Measurements from ENCODE around the gene RBM15.

The RBM15 gene

DNA sequence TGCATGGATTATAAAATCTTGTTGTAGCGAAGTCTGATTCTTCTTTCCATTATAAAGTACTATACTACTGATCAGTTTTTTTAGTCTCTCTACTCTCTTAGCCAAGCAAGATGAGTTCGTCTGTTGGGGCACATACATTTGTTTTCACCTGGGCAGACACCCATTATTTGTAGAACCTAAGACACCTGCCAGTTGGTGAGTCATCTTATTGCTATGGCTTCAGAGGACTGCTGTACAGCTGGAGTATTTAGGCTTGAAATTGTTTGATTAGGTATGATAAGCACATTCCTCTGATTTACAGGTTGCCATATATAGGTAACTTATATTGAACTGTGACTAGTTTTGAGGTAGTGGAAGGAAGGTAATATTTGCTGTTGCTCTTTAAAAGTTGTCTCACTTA is 17.2 kb downstream of the RBM15 start:
- no peak overlapping the region for H3K4me3 ChIP-seq (ENCODE audit: low read depth, low read length)
- no peak for DNase-seq (ENCODE audit: low read depth)
- TF ChIP-seq, protein P1, sequence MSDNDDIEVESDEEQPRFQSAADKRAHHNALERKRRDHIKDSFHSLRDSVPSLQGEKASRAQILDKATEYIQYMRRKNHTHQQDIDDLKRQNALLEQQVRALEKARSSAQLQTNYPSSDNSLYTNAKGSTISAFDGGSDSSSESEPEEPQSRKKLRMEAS (IDR thresholded peaks at IDR 0.05; ENCODE audit: low read depth, low read length): no peak
- TF ChIP-seq, protein P2, sequence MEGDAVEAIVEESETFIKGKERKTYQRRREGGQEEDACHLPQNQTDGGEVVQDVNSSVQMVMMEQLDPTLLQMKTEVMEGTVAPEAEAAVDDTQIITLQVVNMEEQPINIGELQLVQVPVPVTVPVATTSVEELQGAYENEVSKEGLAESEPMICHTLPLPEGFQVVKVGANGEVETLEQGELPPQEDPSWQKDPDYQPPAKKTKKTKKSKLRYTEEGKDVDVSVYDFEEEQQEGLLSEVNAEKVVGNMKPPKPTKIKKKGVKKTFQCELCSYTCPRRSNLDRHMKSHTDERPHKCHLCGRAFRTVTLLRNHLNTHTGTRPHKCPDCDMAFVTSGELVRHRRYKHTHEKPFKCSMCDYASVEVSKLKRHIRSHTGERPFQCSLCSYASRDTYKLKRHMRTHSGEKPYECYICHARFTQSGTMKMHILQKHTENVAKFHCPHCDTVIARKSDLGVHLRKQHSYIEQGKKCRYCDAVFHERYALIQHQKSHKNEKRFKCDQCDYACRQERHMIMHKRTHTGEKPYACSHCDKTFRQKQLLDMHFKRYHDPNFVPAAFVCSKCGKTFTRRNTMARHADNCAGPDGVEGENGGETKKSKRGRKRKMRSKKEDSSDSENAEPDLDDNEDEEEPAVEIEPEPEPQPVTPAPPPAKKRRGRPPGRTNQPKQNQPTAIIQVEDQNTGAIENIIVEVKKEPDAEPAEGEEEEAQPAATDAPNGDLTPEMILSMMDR (IDR thresholded peaks at IDR 0.05; ENCODE audit: low read depth, low read length): no peak
- TF ChIP-seq POLR2A (IDR thresholded peaks at IDR 0.05; ENCODE audit: extremely low read depth, insufficient read length) (no peak), MYC (IDR thresholded peaks at IDR 0.05; ENCODE audit: low read depth, low read length) (no peak)

DNA sequence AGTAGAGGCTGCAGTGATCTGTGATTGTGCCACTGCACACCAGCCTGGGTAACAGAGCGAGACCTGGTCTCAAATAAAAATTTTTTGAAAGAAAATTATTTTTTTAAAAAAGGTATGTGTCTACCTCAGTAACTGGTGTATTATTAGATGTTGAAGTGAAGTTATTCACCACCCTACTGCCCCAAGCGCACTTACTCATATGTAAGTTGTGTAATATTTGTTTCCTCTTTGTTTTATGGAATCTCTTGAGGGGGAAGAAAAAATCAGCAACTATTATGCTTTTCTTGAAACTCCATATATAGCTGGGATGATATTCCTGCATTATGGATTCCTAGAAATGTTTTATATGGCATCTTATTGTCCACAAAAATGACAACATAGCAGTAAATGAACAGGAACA is 21.3 kb downstream of the RBM15 start:
- DNase-seq (ENCODE audit: low read depth): no peak
- H3K4me3 ChIP-seq (ENCODE audit: low read depth, low read length): no peak overlapping the region
- TF ChIP-seq, protein P1 (IDR thresholded peaks at IDR 0.05; ENCODE audit: low read depth, low read length): no peak
- no peak for TF ChIP-seq POLR2A (IDR thresholded peaks at IDR 0.05; ENCODE audit: extremely low read depth, insufficient read length)
- TF ChIP-seq MYC (IDR thresholded peaks at IDR 0.05; ENCODE audit: low read depth, low read length): no peak
- TF ChIP-seq, protein P2 (IDR thresholded peaks at IDR 0.05; ENCODE audit: low read depth, low read length): no peak

DNA sequence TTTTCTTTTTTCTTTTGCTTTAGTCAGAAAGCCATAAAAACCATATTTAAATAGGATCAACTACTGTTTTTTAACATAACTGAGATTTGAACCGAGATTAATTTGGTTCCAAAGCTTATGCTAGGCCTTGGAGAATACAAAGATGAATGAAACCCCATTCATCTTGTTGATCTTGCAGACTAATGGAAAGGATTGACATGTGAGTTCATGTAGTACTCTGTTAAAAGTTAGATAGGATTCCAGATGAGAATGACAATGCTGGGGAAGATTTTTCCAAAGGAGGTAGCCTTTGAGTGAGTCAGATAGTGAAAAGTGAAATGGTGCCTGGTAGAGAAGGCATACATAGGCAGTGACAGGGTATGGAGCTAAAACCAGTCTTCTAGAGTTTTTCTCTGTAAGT is 22.7 kb downstream of the RBM15 start:
- no peak overlapping the region for H3K4me3 ChIP-seq (ENCODE audit: low read depth, low read length)
- no peak for DNase-seq (ENCODE audit: low read depth)
- TF ChIP-seq POLR2A (IDR thresholded peaks at IDR 0.05; ENCODE audit: extremely low read depth, insufficient read length) (no peak), MYC (IDR thresholded peaks at IDR 0.05; ENCODE audit: low read depth, low read length) (no peak)
- TF ChIP-seq, protein P1 (IDR thresholded peaks at IDR 0.05; ENCODE audit: low read depth, low read length): no peak
- TF ChIP-seq, protein P2 (IDR thresholded peaks at IDR 0.05; ENCODE audit: low read depth, low read length): no peak

DNA sequence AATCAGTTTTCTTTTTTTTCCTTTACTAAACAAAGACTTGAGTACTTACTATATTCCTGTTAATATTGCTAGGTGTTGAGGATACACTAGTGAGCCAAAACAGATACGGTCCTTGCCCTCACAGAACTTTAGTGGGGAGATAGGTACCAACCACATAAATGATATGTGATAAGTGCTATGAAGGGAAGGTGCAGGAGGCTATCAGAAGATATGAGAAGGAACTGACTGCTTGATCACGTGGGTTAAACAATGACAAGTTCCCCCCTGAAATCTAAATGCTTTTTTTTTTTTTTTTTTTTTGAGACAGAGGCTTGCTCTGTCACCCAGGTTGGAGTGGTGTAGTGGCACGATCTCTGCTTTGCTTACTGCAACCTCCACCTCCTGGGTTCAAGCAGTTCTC is 25.0 kb downstream of the RBM15 start:
- no peak overlapping the region for H3K4me3 ChIP-seq (ENCODE audit: low read depth, low read length)
- TF ChIP-seq POLR2A (IDR thresholded peaks at IDR 0.05; ENCODE audit: extremely low read depth, insufficient read length): no peak
- TF ChIP-seq, protein P2 (IDR thresholded peaks at IDR 0.05; ENCODE audit: low read depth, low read length): no peak
- DNase-seq (ENCODE audit: low read depth): no peak

DNA sequence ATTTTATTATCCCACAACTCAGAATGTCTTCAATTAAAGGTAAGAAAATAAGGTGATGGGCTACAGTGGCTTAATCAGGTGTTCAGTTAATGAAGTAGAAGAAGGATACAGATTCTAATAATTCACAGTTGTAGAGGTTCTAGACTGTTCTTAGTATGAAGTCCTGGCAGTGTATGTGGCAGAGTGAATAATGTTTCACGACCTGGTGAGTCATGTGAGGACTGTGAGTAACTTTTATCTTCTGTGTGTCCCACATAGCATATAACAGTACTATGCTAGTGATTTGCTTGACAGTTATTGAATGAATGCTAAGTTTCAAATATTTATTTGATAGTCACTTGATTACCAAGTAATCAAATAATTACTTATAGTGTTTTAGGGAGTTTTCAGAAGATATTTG is 31.6 kb downstream of the RBM15 start:
- TF ChIP-seq MYC (IDR thresholded peaks at IDR 0.05; ENCODE audit: low read depth, low read length): no peak
- TF ChIP-seq POLR2A (IDR thresholded peaks at IDR 0.05; ENCODE audit: extremely low read depth, insufficient read length): no peak
- TF ChIP-seq, protein P1 (IDR thresholded peaks at IDR 0.05; ENCODE audit: low read depth, low read length): no peak
- TF ChIP-seq, protein P2 (IDR thresholded peaks at IDR 0.05; ENCODE audit: low read depth, low read length): no peak
- H3K4me3 ChIP-seq (ENCODE audit: low read depth, low read length): no peak overlapping the region
- no peak for DNase-seq (ENCODE audit: low read depth)

DNA sequence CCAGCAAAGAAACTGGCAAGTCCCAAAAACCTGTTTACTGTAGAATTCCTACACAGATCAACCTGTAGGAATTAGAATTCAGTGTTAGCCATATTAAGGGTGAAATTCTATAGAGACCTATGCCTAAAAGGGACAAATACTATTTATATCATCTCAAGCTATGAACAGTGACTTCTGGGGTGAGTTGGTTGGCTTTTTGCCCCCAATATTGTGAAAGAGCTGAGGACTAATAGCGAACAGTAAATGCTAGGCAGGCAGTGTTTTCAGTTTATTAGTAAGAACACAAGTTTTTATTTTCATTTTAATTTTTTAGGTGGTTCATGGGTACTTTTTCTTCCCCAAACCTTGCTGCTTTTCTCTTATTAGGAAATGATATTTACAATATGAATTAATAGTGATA is 36.3 kb downstream of the RBM15 start:
- H3K4me3 ChIP-seq (ENCODE audit: low read depth, low read length): no peak overlapping the region
- TF ChIP-seq, protein P2 (IDR thresholded peaks at IDR 0.05; ENCODE audit: low read depth, low read length): no peak
- TF ChIP-seq MYC (IDR thresholded peaks at IDR 0.05; ENCODE audit: low read depth, low read length): no peak
- no peak for TF ChIP-seq POLR2A (IDR thresholded peaks at IDR 0.05; ENCODE audit: extremely low read depth, insufficient read length)
- TF ChIP-seq, protein P1 (IDR thresholded peaks at IDR 0.05; ENCODE audit: low read depth, low read length): no peak
- DNase-seq (ENCODE audit: low read depth): no peak

Measured in NB4 (cell line).